PFSK-1 (cell line): ENCODE data around the gene UBE2QL1.

Experiments used
- POLR2AphosphoS5 ChIP-seq: IDR thresholded peaks from 2 replicates; pipeline ENCODE4 v1.6.1; 2012; ENCODE audit warnings: low read depth, mild to moderate bottlenecking, control low read depth, low read length, moderate library complexity
- TF ChIP-seq, protein P1 (sequence below), 2 experiments: IDR thresholded peaks; 2 replicates each; pipeline versions ENCODE4 v1.6.1 to v1.8.0; 2011 to 2012; ENCODE audit warnings: low read depth in 2 of 2, low read length in 2 of 2, control low read depth in 1 of 2, inconsistent platforms in 1 of 2, mild to moderate bottlenecking in 1 of 2, moderate library complexity in 1 of 2; ENCODE audit not compliant: insufficient read depth in 1 of 2

DNA sequence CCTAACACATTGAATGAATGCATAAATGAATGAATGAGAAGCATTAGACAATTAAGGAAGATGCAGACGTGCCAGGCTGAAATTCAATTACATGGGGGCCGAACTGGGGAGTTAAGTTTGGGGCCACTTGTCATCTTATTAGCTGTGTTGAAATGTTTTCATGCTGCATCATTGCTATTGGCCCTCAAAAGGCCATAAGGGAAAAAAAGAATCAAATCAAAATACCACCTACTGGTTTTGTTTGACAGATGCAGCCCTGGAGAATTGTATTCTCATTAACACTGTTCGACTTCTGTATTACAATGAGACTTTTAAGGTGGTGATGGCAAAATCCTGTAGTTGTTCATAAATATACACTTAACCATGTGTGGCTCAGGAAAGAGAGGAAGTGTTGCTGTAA, 38.4 kb downstream of the UBE2QL1 start:
- no peak for TF ChIP-seq POLR2AphosphoS5
- TF ChIP-seq, protein P1, sequence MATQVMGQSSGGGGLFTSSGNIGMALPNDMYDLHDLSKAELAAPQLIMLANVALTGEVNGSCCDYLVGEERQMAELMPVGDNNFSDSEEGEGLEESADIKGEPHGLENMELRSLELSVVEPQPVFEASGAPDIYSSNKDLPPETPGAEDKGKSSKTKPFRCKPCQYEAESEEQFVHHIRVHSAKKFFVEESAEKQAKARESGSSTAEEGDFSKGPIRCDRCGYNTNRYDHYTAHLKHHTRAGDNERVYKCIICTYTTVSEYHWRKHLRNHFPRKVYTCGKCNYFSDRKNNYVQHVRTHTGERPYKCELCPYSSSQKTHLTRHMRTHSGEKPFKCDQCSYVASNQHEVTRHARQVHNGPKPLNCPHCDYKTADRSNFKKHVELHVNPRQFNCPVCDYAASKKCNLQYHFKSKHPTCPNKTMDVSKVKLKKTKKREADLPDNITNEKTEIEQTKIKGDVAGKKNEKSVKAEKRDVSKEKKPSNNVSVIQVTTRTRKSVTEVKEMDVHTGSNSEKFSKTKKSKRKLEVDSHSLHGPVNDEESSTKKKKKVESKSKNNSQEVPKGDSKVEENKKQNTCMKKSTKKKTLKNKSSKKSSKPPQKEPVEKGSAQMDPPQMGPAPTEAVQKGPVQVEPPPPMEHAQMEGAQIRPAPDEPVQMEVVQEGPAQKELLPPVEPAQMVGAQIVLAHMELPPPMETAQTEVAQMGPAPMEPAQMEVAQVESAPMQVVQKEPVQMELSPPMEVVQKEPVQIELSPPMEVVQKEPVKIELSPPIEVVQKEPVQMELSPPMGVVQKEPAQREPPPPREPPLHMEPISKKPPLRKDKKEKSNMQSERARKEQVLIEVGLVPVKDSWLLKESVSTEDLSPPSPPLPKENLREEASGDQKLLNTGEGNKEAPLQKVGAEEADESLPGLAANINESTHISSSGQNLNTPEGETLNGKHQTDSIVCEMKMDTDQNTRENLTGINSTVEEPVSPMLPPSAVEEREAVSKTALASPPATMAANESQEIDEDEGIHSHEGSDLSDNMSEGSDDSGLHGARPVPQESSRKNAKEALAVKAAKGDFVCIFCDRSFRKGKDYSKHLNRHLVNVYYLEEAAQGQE (IDR thresholded peaks at IDR 0.05; ENCODE audit: insufficient read depth in 1 of 2, low read depth in 2 of 2, low read length in 2 of 2), result no peak
